Stimulated activated CD4-positive, alpha-beta T cell treated with anti-CD3 and anti-CD28 coated beads, Interleukin-15, amount 100 ng/mL, for 48 hours (primary cell): ENCODE data around the gene ZNF316.
"Not testable (repeated sequence)": the region's sequence is repeated elsewhere in the genome, so short reads cannot be mapped to it uniquely, and the experiment has no call there.

ENCODE experiments used
- DNase-seq, 2 donors: peaks; one replicate each; pipeline ENCODE4 v3.0.0-alpha.2; 2020; ENCODE audit warnings: low read depth in 2 of 2

The ZNF316 gene

DNA sequence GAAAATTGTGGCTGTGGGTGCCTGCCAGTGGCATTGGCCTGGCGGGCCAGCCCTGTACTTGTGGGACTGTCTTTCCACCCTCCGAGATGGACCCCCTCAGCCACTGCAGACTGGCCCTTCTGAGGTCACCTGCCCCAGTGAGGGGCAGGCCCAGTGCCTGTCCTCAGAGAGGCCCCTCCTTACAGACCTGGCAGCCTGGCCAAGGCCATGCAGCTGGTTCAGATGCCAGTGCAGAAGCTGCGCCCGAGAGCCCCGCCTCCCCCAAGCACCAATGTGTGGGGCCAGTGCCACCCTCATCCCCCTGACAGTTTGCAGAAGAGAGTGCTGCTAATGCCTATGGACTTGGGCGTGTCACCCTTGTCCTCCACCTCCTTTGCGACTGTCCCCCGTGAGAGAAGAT, 10.0 kb downstream of the ZNF316 start:
- DNase-seq = no peak

DNA sequence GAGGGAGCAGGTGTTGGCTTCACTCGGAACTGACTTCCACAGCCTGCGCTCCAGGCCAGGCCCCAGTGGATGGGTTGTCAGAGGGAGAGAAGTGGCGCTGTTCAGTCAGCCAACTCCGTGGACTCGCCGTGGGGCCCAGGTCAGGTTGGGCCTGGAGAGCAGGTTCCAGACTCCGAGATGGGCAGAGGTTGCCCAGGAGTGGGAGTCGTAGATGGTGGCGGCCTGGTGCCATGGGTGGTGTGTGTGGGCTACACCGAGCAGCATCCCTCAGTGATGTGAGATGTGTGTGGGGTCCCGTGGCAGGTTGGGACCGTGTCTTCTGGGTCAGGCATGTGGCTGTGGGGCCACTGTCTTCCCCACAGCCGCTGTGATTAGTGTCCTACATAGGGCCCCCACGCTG, 10.4 kb downstream of the ZNF316 start:
- no peak for DNase-seq

DNA sequence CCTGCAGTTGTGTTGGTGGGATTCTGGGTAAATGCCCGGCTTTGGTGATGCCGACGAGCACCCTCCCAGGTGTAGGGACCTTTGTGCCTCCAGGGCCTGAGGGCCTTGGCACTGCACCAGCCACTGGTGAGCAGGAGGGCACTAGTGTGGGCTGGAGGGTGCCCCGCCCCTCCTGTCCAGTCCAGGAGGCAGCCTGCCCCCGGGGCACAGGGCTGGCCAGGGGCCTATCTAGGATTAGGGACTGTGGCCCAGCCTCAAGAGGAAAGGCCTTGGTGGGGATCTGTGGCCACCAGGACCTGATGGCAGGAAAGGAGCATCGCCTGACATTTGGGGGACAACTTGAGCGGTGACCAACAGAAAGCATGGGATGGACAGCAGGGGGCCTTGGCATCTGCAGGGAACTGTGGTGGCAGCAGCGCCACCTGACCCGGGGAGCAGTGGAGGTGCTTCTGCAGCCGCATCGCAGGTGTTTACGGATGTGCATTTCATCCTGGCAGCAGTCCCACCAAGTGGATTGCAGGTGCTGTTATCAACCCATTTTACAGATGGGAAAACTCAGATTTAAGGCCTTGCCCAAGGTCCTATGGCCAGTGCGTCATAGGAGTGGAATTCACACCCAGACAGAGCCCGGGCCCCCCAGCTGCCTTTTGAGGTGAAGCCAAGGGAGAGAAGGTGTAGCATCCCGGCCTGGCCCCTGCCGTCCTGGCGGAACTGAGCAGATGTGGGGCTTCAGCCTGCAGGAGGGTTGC, 11.1 kb downstream of the ZNF316 start:
- no peak for DNase-seq

DNA sequence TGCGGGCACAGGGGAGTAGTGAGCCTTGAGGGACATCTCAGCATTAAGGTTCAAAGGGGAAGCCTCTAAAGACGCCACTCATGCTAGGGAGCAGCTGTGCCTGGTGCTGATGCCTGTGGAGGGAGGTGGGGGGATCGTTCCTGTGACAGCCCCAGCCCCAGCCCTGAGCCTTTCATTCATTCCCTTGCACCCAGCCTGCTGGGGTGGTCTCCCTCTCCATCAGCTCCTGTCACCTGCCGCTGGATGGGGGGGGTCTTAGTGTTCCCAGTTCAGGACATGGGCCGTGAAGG, 11.6 kb downstream of the ZNF316 start:
- no peak for DNase-seq

DNA sequence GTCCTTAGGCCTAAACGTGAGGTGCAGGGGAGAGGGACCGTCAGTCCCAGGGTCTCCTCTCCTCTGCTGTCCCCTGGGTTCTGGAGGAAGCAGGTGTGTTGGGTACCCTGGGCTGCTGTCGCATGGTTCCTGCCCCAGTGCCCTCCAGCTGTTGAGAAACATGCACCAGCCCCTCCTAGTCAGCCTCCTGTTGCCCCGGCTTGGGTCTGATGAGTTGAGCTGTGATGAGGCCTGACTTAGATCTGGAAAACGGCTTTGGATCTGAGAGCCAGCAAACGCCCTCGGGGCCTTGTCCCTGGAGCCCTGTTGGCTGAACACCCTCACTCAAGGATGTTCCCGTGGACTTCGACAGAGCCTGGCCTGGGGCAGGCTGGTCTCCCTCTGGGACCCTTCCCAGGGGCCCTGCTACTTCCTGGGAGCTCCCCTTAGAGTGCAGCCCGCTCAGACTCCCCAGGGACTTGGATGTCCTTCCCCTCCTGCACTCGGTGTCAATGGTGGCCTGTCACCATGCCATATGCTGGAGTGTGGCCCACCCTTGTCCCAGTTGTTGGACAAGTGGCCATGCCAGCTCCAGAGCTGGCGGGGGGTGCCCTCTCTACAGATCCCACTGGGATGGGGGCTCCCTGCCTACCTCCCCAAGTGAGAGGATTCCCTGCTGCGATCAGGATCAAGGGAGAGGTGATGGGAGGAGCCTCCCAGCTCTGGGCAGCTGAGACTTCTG, 12.3 kb downstream of the ZNF316 start:
- no peak for DNase-seq

DNA sequence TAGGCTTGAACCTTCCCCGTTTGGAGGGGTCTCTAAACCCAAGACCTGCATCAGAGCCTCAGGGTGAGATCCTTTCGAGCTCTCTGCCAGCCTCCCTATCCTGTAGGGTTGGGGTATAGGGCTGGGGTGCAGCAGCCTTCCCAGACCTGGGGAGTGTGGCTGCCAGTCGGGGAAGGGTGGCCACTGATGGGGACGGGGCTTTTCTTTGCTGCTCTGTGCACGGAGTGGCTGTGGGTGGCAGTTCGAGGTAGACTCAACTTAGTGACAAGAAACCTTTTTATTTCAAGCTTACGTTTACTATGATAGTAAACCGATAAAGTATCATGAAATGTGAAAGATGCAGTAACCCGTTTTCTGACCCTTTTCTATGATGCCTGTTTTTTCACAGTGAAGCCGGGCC, 13.0 kb downstream of the ZNF316 start:
- DNase-seq = no peak

DNA sequence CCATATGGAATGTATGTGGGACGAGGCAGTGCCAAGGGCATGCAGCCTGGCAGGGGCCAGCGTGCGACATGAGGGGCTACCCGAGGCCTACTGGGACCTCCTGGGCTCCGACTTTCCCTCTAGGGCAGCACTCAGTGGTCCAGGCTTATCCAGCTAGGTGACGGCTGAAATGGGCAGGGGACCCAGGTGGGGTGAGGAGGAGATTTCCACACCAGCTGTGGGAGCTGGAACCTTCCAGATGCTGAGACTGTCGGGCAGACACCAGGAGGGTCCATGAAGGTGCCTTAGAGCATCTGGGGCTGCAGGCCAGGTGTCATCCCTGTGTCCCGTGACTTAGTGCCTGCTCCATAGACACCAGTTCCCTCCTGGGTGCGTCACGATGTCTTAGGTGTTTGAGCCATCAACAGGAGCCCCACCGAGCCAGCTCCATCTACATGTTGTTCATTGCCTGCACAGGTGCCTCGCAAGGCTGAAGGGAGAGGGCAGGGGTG, 13.4 kb downstream of the ZNF316 start:
- no peak for DNase-seq

DNA sequence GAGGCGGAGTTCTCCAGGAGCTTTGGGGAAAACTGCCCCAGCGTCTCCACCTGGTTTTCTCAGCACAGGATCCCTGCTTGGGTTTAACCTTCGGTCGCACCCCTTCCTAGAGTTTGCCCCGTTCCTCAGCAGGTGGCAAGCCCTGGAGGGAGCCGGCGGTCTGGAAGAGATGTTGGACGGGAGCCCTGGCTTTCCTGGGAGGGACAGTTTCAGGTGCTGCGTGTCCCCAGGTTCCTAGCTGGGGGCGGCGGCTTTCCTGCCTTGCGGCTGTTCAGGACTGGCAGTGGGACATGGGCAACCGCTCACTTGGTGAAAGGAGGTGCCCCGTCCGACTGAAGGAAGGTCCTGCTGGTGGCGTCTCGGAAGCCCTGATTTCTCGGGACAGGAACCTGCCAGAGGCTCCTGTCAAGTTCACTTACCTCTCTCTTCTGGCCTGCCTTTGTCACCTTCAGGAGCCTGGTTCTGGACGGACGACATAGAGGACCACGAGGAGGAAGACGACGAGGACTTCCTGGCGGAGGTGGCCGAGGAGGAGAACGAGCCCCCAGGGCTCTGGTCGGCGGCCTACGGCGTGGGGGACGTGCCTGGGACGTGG, 14.8 kb downstream of the ZNF316 start:
- no peak for DNase-seq

DNA sequence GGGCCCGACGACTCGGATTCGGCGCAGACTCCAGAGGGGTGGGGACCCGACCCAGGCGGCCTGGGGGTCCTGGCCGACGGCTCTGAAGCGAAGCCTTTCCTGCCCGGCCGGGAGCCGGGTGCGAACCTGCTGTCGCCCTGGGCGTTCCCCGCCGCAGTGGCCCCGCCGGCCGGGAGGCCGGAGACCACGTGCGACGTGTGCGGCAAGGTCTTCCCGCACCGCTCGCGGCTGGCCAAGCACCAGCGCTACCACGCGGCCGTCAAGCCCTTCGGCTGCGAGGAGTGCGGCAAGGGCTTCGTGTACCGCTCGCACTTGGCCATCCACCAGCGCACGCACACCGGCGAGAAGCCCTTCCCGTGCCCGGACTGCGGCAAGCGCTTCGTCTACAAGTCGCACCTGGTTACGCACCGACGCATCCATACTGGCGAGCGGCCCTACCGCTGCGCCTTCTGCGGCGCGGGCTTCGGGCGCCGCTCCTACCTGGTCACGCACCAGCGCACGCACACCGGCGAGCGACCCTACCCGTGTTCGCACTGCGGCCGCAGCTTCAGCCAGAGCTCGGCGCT, 15.4 kb downstream of the ZNF316 start:
- no peak for DNase-seq

DNA sequence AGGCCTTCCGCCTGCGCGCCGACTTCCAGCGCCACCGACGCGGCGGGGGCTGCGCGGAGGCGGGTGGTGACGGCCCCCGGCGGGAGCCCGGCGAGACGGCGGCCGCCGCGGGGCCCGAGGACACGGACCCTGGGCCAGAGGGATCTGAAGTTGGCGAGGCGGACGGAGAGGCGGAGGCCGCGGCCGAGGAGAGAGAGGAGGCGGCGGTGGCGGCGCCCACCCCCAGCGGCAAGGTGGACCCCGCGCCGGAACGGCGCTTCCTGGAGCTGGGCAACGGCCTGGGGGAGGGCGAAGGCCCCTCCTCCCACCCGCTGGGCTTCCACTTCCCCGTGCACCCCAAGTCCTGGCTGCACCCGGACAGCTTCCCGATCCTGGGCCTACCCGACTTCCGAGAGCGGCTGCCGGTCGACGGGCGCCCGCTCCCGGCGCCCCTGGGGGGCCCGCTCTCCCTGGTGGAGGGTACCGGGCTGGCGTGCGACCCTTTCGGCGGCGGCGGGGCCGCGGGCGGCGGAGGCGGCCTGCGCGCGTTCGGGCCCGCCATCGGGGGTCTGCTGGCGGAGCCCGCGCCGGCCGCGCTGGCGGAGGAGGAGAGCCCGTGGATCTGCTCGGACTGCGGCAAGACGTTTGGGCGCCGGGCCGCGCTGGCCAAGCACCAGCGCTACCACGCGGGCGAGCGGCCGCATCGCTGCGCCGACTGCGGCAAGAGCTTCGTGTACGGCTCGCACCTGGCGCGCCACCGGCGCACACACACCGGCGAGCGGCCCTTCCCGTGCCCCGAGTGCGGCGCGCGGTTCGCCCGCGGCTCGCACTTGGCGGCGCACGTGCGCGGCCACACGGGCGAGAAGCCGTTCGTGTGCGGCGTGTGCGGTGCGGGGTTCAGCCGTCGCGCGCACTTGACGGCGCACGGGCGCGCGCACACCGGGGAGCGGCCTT, 16.2 kb downstream of the ZNF316 start:
- no peak for DNase-seq

DNA sequence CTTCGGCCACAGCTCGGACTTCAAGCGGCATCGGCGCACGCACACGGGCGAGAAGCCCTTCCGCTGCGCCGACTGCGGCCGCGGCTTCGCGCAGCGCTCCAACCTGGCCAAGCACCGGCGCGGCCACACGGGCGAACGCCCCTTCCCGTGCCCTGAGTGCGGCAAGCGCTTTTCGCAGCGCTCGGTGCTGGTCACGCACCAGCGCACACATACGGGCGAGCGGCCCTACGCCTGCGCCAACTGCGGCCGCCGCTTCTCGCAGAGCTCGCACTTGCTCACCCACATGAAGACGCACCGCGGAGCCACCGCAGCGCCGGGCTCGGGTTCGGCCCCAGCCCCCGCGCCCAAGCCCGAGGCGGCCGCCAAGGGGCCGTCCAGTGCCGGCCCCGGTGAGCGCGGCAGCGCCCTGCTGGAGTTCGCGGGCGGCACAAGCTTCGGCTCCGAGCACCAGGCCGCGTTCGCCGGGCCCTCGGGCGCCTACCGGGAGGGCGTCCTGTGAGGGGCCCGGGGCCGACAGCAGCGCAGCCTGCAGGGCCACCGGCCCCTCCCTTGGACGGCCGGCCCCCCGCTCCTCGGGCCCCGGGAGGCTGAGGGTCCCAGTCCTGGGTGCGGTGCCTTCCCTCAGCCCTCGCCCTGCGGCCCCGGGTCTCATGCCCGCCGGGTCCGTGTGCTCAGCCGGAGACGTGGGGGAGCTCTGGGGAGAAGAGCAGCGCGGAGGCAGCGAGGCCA, 17.2 kb downstream of the ZNF316 start:
- no peak for DNase-seq

DNA sequence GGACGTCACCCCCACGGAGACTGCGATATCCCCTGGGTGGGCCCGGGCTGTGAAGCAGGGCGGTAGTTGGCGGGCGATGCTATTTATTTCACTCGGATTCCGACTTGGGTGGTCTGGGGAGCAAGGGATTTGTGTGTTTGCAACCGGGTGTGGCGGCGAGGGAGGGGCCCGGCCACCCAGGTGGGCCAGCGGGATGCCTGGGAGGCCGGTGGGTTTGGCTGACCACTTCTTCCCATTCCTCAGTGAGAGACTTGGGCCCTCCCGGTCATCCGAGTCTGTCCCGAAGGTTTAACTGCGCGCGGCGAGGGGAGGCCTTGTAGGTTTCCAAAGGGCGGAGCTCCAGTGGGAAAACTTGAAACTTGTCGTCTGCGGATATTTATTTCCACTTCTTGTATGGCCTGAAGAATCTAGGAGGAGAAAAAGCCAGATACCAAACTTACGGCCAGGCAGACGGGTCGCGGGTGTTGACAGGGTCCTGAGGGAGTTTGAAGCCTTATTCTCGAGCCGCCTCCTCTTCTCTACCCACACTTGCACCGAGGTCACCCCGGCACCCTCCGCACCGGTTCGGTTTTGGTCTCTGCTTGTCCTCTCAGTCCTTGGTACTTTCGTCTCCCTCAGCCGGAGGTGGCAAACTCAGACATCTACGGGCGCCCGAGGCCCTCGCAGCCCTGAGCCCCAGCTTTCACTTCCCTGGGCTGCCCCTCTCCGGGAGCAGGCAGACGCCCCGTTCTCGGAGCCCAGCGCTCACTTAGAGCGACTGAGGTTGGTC, 17.9 kb downstream of the ZNF316 start:
- no peak for DNase-seq

DNA sequence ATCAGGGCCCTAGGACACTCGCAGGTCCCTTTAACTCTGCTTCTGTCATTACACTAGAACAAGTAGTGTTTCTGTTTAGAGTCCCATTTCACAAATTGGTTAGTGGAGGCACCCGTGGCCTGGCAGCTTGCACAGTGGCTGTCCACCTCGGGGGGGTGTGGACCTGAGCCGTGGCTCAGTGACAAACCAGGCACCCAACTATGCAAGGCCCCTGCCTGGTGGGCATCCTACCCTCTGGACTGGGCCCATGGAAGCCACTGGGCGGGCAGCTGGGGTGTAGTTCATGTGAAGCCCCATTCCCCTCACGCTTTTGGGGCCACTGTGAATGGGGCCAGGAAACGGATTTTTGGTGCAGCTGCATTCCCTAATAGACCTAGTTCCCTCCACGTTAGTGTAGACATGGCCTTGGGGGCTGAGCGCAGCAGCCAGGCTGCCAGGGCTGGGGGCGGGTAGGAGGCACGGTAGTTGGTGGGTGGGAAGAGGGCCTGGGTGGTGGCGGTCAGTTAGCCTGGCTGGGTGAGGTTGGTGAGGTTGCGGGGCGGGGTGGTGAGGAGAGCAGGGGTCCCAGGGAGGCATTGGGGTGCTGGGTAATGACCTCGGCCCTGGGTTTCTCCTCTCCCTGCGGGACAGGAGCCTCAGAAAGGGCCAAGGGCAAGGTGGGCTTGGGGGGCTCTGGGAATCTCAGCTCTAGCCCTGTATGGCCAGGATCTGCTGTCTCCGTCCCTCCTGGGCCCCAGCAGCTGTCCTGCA, 18.7 kb downstream of the ZNF316 start:
- DNase-seq = no peak

DNA sequence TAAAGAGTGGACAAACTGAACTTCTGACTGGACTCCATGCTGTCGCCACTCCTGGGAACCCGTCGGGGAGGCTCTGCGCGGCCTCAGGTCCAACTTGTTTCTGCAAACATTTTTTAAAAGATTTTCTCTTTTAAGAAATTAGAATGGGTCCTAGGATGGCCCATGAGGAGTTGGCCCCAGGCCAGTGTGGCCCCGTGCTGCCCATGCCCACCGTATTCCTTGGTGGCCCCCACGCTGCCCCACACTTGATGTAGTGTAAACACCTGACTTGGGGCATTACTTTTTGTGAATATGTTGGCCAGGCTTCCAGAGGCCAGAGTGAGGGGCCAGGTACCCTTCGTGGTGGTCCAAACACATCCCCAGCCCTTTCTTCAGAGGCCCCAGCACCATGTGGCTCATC, 19.3 kb downstream of the ZNF316 start:
- DNase-seq = no peak

DNA sequence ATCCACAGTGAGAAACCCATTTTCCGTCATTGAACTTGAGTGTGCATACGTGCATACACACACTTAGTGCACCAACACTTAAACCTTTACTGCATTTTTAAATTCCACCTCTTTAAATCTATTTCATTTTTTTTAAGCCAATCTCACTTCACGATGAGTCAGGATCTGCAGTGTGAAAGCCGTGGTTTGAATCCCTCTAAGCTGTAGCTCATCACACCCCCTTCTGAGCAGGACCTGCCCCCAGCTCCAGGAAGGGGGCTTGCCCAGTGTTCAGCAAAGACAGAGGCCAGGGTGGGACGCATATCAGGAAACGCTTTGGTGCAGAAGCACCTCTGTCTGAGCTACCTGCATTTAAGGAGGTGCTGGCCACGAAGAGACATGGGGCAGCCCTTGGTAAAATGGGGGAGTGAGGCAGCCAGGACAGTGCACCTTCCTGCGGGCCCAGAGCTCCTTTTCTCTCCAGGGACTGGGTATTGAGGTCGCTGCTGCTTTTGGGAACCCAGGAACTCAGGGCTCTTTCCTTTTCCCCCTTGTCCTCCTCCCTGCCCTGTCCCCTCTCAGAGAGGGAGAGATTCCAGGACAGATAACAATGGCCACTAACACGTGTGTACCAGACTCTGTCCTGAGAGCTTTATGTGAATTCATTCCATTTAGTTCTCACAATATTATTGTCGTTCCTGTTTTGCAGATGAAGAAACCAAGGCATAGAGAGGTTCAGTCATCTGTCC, 21.7 kb downstream of the ZNF316 start:
- DNase-seq = no peak

DNA sequence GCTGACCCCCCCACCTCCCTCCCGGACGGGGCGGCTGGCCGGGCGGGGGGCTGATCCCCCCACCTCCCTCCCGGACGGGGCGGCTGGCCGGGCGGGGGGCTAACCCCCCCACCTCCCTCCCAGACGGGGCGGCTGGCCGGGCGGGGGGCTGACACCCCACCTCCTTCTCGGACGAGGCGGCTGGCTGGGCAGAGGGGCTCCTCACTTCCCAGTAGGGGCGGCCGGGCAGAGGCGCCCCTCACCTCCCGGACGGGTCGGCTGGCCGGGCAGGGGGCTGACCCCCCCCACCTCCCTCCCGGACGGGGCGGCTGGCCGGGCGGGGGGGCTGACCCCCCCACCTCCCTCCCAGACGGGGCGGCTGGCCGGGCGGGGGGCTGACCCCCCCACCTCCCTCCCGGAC, 33.7 kb downstream of the ZNF316 start:
- not testable (repeated sequence) for DNase-seq

DNA sequence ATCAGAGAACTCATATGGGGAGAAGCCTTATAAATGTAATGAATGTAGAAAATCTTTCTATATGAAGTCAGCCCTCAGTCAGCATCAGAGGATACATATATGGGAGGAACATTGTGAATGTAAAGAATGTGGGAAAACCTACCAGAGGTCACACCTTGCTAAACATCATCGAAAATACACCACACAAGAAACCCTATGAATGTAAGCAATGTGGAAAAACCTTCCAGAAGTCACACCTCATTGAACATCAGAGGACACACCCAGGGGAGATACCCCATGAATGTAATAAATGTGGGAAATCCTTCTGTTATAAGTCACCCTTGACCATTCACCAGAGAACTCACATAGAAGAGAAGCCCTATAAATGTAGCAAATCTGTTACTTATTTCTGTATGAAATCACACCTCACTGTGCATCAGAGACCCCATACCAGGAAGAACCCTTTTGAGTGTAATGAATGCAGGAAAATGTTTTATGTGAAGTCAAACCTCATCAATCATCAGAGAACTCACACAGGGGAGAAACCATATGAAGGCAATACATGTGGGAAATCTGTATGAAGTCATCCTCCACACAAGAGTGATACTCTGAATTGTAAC, 38.8 kb downstream of the ZNF316 start:
- DNase-seq = no peak

DNA sequence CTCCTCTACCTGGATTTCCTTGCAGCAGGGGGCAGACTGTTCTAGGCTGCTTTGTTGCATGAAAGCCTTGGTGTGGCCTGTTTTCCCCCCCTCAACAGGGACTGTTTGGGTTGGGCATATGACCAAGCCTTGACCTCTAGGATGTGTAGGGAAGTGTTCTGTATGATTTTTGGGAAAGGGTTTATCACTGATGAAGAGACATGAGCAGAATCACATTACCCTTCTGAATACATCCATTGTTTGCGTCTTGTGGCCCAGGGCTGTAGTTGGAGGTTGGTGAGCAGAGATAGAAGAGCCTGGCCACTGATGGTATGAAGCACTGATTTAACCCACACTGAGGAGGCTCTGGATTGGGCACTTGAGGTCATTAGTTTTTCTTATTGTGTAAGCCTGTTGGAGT, 43.0 kb downstream of the ZNF316 start:
- DNase-seq = no peak
